NCI-H2171 (cell line): ENCODE data around the gene KRT39.
"Not testable (repeated sequence)": the region's sequence is repeated elsewhere in the genome, so short reads cannot be mapped to it uniquely, and the experiment has no call there.

Experiments used
- DNase-seq: peaks from one replicate; lab custom pipeline; 2025; lab: John Stamatoyannopoulos, UW

Gene KRT39

DNA sequence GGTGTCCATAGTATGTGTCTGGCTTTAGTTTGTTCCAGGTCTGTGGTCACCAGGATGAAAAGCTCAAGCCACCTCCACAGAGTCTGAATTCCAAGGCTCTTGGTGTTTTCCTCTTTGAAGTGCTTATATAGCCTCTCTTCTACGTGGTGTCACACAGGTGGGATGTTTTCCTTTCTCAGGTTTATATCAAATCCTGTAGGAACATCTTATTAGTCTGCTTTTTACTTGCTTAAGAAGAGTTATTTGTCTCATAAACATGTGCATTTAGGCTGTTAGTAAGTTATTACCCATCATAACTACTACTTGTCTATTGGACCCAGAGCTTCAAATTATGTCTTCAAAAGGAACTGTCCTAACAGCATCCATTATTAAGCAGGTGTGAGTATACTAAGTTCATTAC, at the start of gene KRT39:
TSS of gene KRT39 (minus strand) at position 101 of the 400 bp plus-strand sequence. CDS start at position 9, 92 bp downstream.
- DNase-seq = no peak

DNA sequence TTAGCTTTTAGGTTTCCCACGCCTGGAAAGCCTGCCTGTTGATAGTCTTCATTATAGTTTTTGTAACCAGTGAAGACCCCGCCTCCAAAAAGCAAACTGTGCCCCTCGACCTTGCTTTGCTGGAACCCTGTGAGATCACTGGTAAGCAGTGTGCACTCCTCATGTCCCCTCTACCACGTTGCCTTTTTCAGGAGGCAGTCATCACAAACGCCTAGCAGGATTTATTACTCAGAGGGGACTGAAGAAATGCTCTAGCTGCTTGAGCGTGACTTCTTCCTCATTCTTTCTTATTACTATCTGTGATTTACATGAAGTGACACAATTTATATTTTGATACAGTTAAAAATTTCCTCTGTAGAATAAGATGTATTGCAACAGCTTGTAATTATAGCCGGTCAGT, 48.7 kb upstream of the KRT39 start:
- no peak for DNase-seq

DNA sequence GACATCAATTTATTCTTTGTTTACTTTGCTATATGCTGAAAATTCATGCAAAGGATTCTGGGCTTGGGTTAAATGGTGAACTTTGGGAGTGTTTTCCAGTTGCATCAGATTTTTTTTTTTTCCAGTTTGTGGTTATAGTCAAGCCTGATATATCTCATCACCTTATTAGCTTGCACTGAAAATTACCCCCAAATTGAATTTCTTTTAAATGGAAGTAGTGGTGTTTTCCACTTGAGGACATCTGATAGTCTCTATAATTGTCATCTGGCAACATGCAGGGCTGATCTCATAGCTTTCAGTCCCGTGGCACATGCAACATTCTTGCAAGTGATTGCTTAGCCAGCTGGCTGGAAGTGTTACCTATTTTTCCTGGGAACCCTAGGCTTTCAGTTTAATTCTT, 46.9 kb upstream of the KRT39 start:
- DNase-seq = no peak

DNA sequence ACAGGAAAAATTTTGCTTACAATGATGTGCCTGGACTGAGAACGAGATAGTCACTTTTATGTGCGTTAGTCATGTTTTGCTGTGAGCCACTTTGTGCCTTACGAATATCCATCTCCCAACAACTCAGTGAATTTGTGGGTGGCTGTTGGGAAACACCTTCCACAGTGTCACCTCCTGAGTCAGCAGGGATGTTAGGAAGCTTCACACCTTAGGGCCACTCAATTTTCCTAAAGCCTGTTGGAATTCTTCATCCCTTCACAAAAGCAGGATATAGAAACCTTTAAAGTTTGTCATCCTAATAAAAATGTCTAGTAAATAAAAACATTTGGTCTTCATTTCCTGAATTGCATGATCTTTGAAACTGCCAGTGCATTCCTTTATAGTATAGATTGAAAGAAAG, 46.4 kb upstream of the KRT39 start:
- no peak for DNase-seq

DNA sequence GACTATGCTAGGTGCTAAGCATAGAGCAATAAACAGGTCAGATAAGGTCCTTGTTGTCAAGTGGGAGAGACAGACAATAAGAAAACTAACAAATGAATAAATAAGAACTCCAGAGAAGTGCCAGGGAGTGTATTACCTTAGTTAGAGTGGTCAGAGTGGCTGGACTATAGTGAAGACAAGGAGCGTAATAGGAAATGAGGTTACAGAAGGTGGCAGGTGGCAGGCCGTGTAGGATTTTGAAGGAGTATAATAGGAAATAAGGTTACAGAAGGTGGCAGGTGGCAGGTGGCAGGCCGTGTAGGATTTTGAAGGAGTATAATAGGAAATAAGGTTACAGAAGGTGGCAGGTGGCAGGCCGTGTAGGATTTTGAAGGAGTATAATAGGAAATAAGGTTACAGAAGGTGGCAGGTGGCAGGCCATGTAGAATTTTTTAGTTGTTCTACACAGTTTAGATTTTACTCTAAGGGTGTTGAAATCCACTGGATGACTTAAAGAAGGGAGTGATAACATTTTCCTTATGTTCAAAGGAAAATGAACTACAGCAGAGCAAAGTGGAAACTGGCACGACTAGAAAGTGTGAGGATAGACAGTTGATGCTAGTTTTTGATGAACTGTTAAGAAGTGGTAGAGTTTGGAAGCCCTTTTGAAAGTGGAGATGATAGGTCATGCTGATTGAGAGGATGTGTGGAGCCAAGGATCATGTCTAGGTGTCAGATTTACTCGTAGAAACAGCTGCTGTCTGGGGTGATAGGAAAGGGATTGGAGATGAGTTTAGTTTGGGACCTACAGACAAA, 45.8 kb upstream of the KRT39 start:
- no peak for DNase-seq

DNA sequence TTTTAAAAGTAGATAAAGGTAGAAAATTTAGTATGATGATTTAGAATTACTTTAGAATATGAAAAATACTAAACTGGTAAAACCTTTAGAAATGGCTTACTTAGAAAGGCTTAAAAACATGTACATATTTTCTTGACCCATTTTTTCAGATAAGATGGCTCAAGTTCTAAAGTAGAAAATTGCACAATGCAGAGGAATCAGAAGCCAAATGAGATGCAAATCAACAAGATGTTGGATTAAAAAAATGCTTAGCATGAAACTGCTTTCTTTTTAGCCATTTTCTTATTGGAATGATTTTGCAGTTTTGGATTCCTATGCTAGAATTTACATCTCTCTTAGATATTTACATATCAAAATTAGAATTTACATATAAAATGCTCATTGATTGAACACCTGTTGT, 43.7 kb upstream of the KRT39 start:
- no peak for DNase-seq

DNA sequence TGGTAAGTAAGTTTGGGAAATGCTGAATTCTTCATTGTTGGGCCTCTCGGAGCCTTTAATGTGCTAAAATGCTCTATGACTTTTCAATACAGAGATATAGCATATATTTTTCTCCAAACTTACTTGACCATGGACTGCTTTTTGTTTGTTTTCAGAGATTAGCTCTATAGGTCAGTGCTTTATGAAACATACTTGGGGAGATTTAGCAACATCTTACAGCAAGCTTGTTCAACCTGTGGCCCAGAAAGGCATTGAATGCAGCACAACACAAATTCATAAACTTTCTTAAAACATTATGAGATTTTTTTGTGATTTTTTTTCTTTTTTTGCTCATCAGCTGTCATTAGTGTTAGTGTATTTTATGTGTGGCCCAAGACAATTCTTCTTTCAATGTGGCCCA, 43.2 kb upstream of the KRT39 start:
- DNase-seq = no peak

DNA sequence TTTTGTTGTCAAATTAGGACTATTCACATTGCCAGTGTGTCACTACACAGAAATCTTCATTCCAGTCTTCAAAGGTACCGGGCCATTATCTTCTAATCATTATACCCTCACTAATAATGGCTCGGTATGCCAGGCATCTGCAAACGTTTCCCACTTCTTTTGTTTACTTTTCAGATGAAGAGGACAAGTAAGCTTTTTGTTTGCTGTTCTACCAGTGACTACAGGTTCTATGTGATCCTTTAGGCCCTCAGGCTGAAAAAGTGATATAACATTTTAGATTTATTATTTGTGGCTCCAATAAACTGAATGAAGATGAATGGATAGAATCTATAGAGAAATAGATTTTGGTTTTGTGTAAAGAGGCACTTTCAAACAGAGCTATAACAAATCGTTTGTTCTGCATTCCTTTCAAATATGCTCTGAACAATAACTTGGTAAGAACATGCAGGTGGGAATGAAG, 42.6 kb upstream of the KRT39 start:
- no peak for DNase-seq

DNA sequence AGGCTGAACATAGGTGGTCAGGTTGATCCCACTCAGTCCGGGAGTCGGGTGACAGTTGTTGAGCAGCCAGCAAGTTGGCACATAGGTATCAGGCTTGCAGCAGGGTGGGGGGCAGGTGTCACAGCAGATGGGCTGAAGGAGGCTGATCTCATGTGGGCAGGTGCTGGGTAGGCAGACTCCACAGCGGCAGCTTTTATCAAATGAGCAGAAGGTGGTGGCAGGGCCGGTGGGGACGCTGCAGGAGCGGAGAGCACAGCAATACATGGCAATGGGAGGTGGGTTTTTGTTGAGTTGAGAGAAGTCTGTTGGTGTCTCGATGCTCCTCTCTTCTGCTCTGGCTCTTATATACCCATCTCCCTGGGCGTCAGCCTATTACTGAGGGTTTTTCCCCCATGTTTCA, 42.1 kb upstream of the KRT39 start, which contains the start of gene KRTAP3-1:
TSS of gene KRTAP3-1 (minus strand) at position 318 of the 400 bp plus-strand sequence. CDS start at position 264, 54 bp downstream.
- DNase-seq = peak; percentile 32

DNA sequence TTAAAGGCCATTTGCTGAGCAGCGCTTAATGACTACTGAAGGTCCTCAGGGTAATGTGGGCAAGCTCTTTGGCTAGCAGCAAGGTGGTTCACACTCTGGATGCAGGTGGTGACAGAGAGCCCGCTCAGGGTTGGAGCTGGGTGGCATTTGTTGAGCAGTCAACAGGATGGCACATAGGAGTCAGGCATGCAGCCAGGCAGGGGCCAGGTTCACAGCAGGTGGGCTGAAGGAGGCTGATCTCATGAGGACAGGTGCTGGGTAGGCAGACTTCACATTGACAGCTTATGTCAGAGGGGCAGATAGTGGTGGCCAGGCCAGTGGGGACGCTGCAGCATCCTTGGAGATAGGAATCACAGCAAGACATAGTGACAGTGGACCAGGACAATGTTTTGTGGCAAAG, 37.6 kb upstream of the KRT39 start:
- no peak for DNase-seq

DNA sequence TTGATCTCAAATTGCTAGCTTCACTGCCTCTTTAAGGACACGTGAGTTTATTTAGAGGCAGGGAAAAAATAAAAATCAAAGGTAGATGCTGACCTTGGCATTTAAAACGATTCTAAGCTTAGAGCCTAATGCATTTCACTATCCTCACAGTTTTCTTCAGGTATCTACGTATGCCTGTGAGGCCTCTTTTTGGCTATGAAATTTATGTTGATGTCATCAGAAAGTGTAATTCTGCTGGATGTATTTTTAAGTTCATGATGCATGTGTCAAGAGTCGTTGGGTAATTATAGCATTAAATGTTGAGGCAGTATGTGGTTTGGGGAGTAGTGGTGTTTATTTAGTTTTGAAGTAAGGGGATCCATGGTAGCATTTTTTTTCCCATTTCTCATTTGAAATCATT, 37.2 kb upstream of the KRT39 start:
- DNase-seq = no peak

DNA sequence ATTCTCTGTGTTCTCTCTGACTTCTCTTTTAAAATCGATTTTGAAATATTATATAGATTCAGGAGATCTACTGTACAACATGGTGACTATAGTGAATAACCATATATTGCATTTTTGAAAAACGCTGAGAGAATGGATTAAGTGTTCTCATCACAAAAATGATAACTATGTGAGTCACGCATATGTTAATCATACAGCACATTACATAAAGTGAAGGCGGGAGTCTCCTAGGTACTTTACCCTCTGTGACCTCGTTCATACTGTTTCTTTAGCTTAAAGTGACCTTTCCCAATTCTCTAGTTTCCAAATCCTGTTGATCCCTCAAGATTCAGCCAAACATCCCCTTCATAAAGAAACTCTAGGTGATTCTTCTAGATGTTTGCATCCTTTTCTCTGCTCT, 36.1 kb upstream of the KRT39 start:
- no peak for DNase-seq

DNA sequence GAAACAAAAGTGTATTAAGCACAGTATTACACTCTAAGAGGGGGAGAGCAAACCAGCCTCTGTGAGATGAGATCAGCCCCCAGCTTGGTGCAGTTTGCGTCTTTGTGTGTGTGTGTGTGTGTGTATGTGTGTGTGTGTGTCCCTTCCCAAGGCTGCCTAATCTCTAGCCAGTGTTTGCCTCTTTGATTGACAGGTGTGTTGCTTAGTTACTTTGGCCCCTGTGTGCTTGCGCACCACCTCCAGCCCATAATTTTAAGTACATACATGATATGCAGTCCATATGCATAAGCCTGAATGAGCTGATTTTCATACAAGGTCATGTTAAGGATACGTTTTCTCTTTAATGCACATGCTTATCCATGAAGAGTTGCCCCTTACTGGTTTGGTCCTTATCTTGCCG, 35.0 kb upstream of the KRT39 start:
- no peak for DNase-seq

DNA sequence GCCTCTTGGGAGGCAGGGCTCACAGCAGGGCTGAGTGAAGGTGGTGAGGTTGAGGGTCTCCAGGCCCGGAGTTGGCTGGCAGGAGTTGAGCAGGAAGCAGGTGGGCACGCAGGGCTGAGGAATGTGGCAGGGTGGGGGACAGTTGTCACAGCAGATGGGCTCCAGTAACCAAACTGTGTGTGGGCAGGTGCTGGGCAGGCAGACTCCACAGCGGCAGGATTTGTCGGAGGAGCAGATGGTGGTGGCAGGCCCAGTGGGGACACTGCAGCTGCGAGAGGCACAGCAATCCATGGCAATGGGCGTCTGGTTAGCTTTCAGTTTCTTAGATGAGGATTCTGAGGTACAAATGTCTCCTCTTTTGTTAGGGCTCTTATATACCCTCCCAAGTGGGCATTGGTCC, 32.8 kb upstream of the KRT39 start, which contains the start of gene KRTAP3-2:
TSS of gene KRTAP3-2 (minus strand) at position 344 of the 400 bp plus-strand sequence. CDS start at position 291, 53 bp downstream.
- DNase-seq = not testable (repeated sequence)

DNA sequence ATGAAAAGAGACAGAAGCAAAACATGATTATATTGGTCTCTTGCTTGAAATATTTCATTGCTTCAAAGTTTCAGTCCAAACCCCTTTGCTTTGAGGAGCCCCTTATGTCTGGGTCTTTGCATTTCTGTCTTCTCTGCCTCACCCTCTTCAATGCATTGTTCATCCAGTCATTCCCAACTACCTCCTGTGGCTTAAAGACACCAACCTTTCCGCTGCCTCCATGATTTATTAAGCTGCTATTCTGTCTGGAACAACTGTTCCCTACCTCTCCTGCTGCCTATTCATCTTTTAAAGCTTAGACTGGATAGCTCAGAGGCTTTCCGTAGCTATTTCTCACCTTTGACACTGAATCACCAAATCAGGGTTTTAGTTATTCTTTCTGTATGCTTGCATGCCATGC, 30.6 kb upstream of the KRT39 start:
- DNase-seq = no peak

DNA sequence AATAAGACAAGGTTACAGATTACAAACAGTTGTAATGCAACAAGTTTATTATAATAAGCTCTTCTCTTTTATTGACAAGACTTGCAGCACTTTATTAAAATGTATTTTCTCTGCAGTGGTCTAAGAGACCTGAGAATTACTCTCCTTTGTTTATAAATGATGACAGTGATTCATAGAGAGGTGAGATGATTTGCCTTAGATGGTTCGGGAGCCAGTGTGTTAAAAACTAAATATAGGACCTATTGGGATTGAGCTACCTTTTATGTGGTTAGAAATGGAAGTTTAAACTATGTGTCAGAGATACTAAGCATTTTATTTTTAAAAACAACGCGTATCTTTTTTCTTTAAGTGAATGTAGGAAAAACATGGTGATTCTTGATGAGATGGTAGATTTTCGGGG, 30.1 kb upstream of the KRT39 start:
- DNase-seq = no peak

DNA sequence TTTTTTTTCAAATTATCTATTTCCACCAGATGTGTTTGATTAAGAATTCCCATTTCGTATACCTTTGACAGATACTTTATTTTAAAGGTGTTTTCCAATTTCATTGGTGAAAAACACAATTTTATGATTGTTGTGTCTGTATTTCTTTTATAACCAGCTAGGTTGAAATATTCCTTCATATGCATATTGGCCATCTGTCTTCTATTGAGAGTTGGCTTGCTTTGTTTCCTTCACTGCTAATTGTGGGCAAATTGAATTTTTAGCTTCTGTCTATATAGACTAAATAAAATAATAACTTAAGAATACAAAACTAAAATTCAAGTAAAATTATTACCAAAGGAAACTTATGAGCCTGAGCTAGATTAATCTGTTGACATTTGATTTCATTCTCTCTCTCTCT, 28.4 kb upstream of the KRT39 start:
- no peak for DNase-seq

DNA sequence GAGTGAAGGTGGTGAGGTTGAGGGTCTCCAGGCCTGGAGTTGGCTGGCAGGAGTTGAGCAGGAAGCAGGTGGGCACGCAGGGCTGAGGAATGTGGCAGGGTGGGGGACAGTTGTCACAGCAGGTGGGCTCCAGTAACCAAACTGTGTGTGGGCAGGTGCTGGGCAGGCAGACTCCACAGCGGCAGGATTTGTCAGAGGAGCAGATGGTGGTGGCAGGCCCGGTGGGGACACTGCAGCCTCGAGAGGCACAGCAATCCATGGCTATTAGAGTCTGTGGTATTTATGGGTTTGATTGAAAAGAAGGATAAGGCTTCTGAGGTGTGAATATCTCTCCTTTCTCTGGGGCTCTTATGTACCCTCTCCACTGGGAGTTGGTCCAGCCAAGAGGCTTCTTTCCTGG, 27.1 kb upstream of the KRT39 start, which contains the start of gene KRTAP3-3:
TSS of gene KRTAP3-3 (minus strand) at position 326 of the 400 bp plus-strand sequence. CDS start at position 259, 67 bp downstream.
- DNase-seq = no peak

DNA sequence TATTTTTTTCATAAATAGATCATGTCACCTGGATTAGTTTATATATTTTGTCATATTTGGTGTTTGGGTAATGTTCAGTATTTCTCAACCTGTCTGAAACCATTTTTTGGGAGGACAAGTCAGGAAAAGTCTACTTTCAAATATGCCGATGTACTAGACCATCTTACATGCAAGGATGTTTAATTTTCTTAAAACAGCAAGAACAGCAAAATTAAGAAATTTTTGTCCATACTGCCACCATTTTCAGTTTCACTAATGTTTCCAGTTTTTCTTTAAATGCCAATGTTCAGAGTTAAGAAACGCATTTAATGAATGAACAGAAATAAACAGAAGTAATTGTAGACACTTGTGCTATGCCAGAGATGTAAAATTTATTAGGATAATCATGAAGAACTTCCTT, 26.3 kb upstream of the KRT39 start:
- no peak for DNase-seq

DNA sequence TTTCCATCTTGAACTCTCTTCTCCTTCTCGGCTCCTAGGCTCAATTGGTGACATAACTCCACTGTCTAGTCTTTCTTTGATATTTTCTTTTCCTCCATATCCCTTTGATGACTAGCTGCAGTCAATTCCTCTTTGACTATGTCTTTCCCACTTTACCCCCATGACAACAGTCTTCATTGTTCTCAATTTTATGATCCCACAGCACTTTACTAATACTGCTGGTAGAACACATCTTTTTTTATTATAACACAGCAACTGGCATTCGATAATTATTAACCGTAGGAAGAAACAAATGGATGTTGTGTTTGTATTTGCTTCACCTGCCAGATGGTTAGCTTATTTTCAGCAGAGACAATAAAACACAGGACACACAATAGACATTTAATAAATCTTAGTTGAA, 25.9 kb upstream of the KRT39 start:
- no peak for DNase-seq

DNA sequence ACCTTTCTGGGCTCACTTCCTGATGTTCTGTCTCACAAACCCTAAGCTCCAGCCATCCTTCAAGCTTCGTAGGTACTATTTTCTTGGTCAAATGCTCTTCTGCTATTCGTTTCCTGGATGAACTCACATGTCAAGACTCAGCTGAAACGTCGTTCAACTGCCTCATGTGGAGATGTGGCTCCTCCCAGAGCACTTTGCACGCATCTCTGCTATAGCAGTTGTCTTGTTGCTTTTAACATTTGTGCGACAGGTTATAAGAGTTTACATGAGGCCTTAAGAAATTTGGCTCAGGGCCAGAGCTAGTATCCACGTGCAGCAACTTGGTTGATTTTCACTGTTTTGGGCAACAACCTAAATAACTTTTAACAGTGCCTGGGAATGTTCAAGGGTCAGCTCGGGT, 20.2 kb upstream of the KRT39 start:
- DNase-seq = no peak

DNA sequence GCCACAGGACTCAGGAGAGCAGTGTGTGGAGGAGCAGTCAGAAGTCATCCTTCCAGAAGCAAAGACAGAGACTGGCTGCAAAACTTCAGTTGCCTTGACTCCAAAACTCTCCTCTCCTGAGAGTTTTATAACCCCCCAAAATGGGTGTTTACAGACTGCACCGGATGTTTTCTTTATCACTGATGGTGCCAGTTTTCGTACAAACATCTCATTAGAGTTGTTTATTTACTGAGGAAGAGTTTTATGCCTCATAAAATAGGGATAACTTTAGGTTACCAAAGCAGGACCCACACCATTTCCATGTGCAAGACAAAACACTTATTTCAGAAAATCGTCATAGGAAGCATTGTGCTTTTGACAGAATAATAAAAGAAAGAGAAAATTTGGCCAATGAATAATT, 17.5 kb upstream of the KRT39 start, which contains the start of gene KRT40:
TSS of gene KRT40 (minus strand) at position 101 of the 400 bp plus-strand sequence. CDS start at position 48, 53 bp downstream.
- no peak for DNase-seq

DNA sequence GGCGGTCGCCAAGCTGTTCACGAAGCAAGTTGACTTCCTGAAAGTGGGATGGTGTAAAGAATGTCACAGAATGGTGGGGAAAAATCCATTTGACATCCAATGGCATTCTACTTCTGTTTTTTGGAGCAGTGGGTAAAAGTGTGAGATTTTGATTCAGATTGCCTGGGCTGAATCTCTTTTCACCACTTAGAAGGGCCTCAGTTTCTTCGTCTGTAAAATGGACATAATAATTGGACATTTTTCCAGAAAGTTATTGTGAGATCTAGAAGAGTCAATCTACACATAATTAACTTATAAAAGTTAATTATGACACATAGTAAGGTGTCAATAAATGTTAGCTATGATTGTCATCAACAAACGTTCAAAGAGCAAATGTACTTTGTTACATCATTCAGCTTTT, 14.4 kb upstream of the KRT39 start:
- no peak for DNase-seq

DNA sequence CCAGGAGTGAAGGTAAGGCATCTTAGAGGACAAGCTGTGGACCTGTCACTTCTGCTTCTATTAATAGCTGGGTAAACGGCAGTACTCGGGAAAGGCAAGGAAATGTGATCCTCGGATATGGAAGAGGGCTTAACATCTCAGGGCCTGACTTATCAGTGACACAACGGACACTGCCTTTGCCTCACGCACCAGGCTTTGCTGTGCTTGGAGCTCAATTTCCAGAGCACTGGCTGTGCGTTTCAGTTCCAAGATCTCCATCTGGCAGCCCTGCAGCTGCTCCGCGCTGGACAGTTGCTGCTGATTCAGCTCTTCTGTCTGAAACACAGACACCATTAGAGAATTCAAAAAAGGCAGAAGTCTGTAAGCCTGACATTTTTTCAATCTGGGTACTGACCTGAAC, 13.8 kb upstream of the KRT39 start:
- no peak for DNase-seq
